HTERT RPE-1 (cell line): ENCODE data around the gene PRKCE.
"Not testable (repeated sequence)": the region's sequence is repeated elsewhere in the genome, so short reads cannot be mapped to it uniquely, and the experiment has no call there.

Experiments used
- in situ Hi-C: fragments of 300-500 bp; cut with MboI; formaldehyde crosslinking; loops from 4 replicates; pipeline ENCODE4 v1.14.3; 2020; ENCODE audit warnings: low sequenced_read_pairs

PRKCE gene

GRCh38 chr2:45902380-45902779 lies 250.9 kb downstream of the PRKCE start:
- in situ Hi-C loops, result no loop called here

GRCh38 chr2:45902781-45903375 lies 251.4 kb downstream of the PRKCE start:
- in situ Hi-C loops, result no loop called here

DNA sequence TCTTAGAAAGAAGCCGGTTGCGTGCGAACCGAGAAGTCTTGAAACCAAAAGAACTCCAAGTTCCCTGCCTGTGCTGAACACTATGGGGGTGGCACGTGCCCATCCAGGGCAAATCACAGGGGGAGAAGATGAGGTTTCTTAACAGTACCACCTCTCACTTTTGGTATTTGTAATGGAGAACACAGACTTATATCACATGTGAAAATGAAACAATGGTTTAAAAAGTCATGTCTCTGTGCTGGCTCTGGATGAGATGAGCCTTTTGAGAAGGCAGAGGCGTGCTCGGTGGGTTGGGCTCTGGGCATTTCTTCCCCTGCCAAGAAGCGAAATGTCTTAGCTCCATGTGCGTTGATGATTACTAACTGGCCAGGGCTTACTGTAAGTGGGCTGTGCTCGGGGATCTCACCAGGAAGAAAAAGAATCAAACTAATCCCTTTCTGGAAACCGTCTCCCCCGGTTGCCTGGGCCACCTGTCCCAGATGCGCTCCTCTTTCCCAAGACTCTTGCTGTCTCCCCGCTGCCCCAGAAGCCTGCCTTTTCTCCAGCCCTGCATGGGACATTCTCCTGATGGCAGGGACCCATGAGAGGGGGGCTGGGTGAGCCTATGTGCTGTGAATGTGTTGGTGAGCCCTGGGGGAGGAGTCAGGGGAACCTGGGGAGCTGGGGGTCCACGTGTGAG lies 252.9 kb downstream of the PRKCE start:
- in situ Hi-C loops, result no loop called here

DNA sequence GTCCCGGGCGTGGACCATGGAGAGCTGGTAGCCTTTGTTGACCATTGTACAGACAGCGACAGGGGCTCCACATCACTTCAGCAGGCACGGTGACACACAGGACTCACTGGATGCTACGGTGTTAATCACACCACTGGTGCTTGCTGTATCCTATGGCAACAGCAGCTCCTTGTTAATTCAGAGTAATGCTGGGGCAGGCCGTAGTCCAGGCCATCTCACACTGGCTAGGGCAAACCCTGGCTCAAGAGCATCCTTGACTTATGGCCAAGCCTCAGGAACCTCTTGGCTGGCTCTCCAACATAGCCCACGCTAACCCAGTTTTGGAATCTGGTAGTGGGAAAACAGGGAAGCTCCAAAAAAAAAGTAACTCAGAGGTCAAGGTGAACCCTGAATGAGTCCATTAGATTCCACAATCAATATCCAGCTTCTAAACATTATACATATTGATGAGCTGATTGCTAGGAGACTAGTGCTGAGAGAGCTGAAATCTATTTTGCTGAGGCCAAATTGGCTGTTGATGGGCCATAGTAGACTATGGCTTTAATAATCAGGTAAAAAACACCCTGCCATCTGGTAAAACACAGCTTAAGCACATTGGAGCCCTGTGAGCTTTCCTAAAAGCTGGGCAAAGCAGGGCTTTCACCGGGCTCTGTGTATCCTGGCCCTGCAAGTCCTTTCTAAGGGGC lies 253.6 kb downstream of the PRKCE start:
- in situ Hi-C loops, result no loop called here

DNA sequence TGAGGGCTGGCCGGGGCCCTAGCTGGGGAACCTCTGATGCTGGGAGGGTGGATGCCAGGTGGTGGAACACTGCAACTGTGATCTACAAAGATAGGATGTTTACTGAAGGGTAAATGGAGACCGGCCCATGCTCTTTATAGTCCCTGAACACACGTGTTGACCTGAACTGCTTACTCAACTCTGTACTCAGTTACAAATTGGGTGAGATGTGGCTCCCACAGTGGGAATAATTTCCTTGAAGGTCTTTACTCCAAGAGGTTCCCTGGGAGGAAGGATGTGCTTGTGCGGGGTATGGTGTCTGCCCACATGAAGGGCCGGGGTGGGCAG lies 254.1 kb downstream of the PRKCE start:
- in situ Hi-C loops, result no loop called here

DNA sequence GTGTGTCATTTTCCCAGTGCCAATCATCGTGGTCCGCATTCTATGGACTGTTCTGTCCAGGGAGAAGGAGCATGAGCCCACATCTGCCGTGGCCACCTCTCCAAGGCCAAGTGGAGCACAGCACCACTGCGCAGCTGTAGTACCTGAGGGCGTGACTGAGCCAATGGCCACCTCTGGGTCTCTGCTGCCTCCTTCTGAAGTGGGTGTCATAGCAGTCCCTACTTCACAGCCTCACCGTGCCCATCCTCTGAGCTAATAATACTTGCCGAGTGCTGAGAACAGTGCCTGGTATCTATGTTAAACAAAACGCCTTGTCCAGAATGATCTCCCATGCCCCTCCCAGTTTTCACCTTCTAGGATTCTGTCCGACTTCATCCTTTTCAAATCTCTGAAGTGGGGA lies 256.1 kb downstream of the PRKCE start:
- in situ Hi-C loops, result no loop called here

GRCh38 chr2:45908316-45909170 lies 257.1 kb downstream of the PRKCE start:
- in situ Hi-C loops, result no loop called here

- in situ Hi-C loops, result no loop called here
Measured at GRCh38 chr2:45909171-45909565, 257.7 kb downstream of the PRKCE start.

DNA sequence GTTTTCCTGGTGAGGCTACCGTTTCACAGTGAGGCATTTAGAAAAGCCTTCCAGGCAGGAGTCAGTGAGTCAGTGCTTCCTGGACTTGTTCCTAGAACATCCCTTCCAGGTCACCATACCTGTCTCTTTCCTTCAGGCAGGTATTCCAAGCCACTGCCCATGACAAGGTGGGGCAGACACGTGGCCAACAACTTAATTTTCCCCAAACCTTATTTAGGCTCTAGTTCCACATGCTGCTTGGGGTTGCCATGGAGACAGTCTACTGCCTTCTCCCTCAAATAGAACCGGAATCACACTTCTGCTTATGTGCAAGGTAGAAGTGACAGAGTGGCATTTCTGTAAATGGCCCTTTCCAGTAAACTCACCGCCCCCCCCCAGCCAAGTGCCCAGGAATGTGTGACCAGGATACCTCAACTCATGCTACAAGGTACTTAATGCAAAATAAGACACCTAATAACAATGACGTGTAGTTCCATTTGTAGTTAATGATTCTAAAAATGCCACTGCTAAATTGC lies 258.3 kb downstream of the PRKCE start:
- in situ Hi-C loops, result no loop called here

DNA sequence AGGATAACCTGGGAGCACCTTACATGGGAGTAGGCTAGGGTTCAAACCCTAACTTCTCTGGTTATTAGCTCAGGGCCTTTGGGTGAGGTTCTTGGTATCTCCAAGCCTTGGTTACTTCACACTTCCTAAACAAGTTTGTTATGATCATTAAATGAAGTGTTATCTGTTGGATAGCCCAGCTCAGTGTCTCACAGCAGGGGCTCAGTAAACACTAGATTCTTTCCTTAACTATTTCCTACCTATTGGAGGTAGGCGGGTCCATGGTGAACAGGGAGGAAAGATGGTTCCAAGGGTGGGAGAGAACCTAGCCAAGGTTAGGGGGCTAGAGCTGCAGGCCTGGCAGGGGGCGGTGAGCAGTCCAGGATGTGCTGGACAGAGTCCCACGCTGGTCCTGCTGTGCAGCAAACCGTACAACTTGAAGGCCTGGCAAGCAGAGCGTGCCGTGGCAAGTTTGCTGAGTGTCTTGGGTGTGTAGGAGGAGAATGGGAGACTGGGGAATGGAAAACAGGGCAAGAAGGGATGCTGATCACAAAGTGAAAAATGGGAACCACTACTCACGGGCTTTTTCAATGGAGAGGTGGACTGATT lies 259.1 kb downstream of the PRKCE start:
- in situ Hi-C loops, result no loop called here

DNA sequence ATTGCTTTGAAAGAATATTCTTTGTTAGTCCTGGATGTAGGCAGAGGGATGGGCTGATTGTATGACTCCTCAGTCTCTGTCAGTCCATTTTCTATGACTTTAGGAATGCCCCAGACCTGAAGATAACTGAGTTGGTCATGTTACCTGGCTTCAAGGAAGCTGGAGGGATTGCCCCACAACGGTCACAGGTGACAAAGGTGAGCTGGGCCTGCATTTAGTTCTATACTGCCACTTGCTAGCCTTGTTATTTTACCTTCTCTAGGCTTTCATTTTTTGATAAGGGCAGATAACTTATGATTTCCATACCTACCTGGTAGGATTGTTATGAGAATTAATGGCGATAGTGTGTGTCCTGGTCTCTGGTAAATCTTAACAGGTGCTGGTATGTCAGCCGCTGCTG lies 260.1 kb downstream of the PRKCE start:
- in situ Hi-C loops, result no loop called here

GRCh38 chr2:45912109-45912508 lies 260.6 kb downstream of the PRKCE start:
- in situ Hi-C loops, result no loop called here

- in situ Hi-C loops, result no loop called here
Measured at GRCh38 chr2:45913539-45913938, 262.1 kb downstream of the PRKCE start.

- in situ Hi-C loops, result no loop called here
Measured at GRCh38 chr2:45915523-45915922, 264.0 kb downstream of the PRKCE start.

DNA sequence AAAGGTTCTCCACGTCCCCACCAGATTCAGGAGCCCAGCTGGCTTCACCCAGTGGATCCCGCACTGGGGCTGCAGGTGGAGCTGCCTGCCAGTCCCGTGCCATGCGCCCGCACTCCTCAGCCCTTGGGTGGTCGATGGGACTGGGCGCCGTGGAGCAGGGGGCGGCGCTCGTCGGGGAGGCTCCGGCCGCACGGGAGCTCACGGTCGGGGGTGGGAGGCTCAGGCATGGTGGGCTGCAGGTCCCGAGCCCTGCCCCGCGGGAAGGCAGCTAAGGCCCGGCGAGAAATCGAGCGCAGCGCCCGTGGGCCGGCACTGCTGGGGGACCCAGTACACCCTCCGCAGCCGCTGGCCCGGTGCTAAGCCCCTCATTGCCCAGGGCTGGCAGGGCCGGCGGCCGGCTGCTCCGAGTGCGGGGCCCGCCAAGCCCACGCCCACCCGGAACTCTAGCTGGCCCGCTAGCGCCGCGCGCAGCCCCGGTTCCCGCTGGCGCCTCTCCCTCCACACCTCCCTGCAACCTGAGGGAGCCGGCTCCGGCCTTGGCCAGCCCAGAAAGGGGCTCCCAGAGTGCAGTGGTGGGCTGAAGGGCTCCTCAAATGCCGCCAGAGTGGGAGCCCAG lies 266.2 kb downstream of the PRKCE start:
- in situ Hi-C loops, result not testable (repeated sequence)

- in situ Hi-C loops, result no loop called here
Measured at GRCh38 chr2:45918463-45919159, 267.1 kb downstream of the PRKCE start.

DNA sequence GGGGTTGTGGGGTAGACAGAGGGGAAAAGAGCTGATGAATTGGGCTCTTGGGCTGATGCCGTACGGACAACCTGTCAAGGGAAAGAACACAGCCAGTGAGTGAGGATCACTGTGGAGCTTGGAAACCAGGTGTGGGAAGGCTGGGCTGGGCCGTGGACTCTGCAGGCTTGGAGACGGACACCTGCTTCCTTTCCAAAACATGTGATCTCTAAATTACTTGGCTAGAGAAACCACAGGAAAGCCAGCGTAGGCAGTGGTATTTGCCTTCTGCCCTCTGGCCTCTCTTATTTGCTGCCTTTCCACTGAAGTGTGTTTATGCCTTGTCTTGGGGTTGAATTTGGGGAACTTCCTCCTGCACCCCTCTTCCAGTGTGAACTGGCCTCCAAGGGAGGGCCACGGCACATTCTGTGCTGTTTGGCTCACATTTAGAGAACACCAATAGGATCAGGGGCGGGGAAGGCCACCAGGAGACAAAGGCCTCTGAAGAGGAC lies 267.7 kb downstream of the PRKCE start:
- in situ Hi-C loops, result no loop called here

- in situ Hi-C loops, result no loop called here
Measured at GRCh38 chr2:45919711-45920111, 268.2 kb downstream of the PRKCE start.

DNA sequence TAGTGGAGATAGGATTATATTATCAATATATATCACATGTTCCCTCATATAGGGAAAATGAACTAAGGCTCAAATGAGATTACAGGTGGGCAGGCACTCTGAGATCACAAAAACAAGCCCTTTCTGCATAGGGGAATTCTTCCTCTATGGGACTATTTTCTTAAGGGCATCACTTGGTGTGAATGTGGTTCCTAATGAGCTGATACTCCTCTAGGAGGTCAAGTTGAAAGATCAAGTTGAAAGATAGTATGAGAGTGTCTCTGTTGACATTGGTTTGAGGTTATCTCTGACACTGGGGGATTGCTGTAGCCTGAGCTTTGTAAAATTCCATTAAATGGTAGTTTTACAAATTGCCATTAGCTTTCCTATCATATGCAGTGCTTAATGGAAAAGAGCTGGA lies 270.4 kb downstream of the PRKCE start:
- in situ Hi-C loops, result no loop called here

GRCh38 chr2:45922577-45922988 lies 271.1 kb downstream of the PRKCE start:
- in situ Hi-C loops, result no loop called here
